ENCODE data around the gene SKAP1.
"Not testable (repeated sequence)": the region's sequence is repeated elsewhere in the genome, so short reads cannot be mapped to it uniquely, and the experiment has no call there.

Gene SKAP1

GRCh38 chr17:48294020-48294805, 135.8 kb downstream of the SKAP1 start:
- in situ Hi-C loops (cut with MboI; ENCODE audit: low sequenced_read_pairs) = no loop called here

GRCh38 chr17:48293319-48294019, 136.5 kb downstream of the SKAP1 start:
- in situ Hi-C loops (cut with MboI; ENCODE audit: low sequenced_read_pairs) = no loop called here

- in situ Hi-C loops (cut with MboI; ENCODE audit: low sequenced_read_pairs) = no loop called here
Measured at GRCh38 chr17:48290378-48290777, 139.6 kb downstream of the SKAP1 start.

- in situ Hi-C loops (cut with MboI; ENCODE audit: low sequenced_read_pairs) = not testable (repeated sequence)
Measured at GRCh38 chr17:48286917-48287316, 143.1 kb downstream of the SKAP1 start.

GRCh38 chr17:48285614-48286013, 144.4 kb downstream of the SKAP1 start:
- in situ Hi-C loops (cut with MboI; ENCODE audit: low sequenced_read_pairs) = no loop called here

- in situ Hi-C loops (cut with MboI; ENCODE audit: low sequenced_read_pairs) = no loop called here
Measured at GRCh38 chr17:48283907-48284306, 146.1 kb downstream of the SKAP1 start.

- in situ Hi-C loops (cut with MboI; ENCODE audit: low sequenced_read_pairs) = no loop called here
Measured at GRCh38 chr17:48283411-48283810, 146.6 kb downstream of the SKAP1 start.

- in situ Hi-C loops (cut with MboI; ENCODE audit: low sequenced_read_pairs) = no loop called here
Measured at GRCh38 chr17:48282303-48282702, 147.7 kb downstream of the SKAP1 start.

GRCh38 chr17:48278760-48279491, 151.1 kb downstream of the SKAP1 start:
- in situ Hi-C loops (cut with MboI; ENCODE audit: low sequenced_read_pairs) = no loop called here

GRCh38 chr17:48276776-48277175, 153.2 kb downstream of the SKAP1 start:
- in situ Hi-C loops (cut with MboI; ENCODE audit: low sequenced_read_pairs) = no loop called here

GRCh38 chr17:48270899-48271298, 159.1 kb downstream of the SKAP1 start:
- in situ Hi-C loops (cut with MboI; ENCODE audit: low sequenced_read_pairs) = no loop called here

- in situ Hi-C loops (cut with MboI; ENCODE audit: low sequenced_read_pairs) = no loop called here
Measured at GRCh38 chr17:48269209-48269608, 160.8 kb downstream of the SKAP1 start.

- in situ Hi-C loops (cut with MboI; ENCODE audit: low sequenced_read_pairs) = no loop called here
Measured at GRCh38 chr17:48263731-48264035, 166.3 kb downstream of the SKAP1 start.

- in situ Hi-C loops (cut with MboI; ENCODE audit: low sequenced_read_pairs) = no loop called here
Measured at GRCh38 chr17:48262982-48263730, 166.9 kb downstream of the SKAP1 start.

- in situ Hi-C loops (cut with MboI; ENCODE audit: low sequenced_read_pairs) = no loop called here
Measured at GRCh38 chr17:48261297-48261880, 168.6 kb downstream of the SKAP1 start.

- in situ Hi-C loops (cut with MboI; ENCODE audit: low sequenced_read_pairs) = no loop called here
Measured at GRCh38 chr17:48259694-48260291, 170.2 kb downstream of the SKAP1 start.

GRCh38 chr17:48258331-48258730, 171.7 kb downstream of the SKAP1 start:
- in situ Hi-C loops (cut with MboI; ENCODE audit: low sequenced_read_pairs) = no loop called here

GRCh38 chr17:48255759-48256158, 174.3 kb downstream of the SKAP1 start:
- in situ Hi-C loops (cut with MboI; ENCODE audit: low sequenced_read_pairs) = no loop called here

GRCh38 chr17:48254896-48255295, 175.1 kb downstream of the SKAP1 start:
- in situ Hi-C loops (cut with MboI; ENCODE audit: low sequenced_read_pairs) = no loop called here

GRCh38 chr17:48253975-48254374, 176.0 kb downstream of the SKAP1 start:
- in situ Hi-C loops (cut with MboI; ENCODE audit: low sequenced_read_pairs) = no loop called here
